IgD-negative memory B cell (primary cell): Measurements from ENCODE around the gene TPP2. TPM values are rescaled to one million over a fixed set of nuclear protein-coding genes. Genes with fewer than 3 reads are reported as not detected.
A peak's percentile ranks its signal among the peaks of the same experiment; 100 is the strongest.

ENCODE experiments used
- H3K27ac Mint-ChIP-seq, 3 donors: one replicate each; pipeline ENCODE4 v1.8.0; 2020 to 2022; ENCODE audit warnings: mild to moderate bottlenecking in 3 of 3, mixed read lengths in 3 of 3, moderate library complexity in 1 of 3
- H3K27me3 Mint-ChIP-seq: one replicate; pipeline ENCODE4 v1.8.0; 2021; ENCODE audit warnings: mixed read lengths
- H3K36me3 Mint-ChIP-seq: one replicate; pipeline ENCODE4 v1.8.0; 2020; ENCODE audit warnings: mild to moderate bottlenecking, mixed read lengths
- H3K4me1 Mint-ChIP-seq, 3 donors: one replicate each; pipeline ENCODE4 v1.8.0; 2020 to 2022; ENCODE audit warnings: mixed read lengths in 3 of 3, mild to moderate bottlenecking in 1 of 3
- H3K4me3 Mint-ChIP-seq, 4 donors: one replicate each; pipeline ENCODE4 v1.8.0; 2020 to 2022; ENCODE audit warnings: mild to moderate bottlenecking in 4 of 4, mixed read lengths in 4 of 4, moderate library complexity in 3 of 4
- H3K9me3 Mint-ChIP-seq, 3 donors: one replicate each; pipeline ENCODE4 v1.8.0; 2020 to 2021; ENCODE audit warnings: mixed read lengths in 3 of 3, mild to moderate bottlenecking in 1 of 3
- polyA plus RNA-seq: library from polyadenylated mRNA; unstranded; fragments of 300-500 nt; fragmentation: Illumina TruSeq; gene quantifications from one replicate; pipeline ENCODE4 v1.2.3, GENCODE V29; 2021

The TPP2 gene
- polyA plus RNA-seq, 1 donor from 2014 or later, result 21.4 TPM

DNA sequence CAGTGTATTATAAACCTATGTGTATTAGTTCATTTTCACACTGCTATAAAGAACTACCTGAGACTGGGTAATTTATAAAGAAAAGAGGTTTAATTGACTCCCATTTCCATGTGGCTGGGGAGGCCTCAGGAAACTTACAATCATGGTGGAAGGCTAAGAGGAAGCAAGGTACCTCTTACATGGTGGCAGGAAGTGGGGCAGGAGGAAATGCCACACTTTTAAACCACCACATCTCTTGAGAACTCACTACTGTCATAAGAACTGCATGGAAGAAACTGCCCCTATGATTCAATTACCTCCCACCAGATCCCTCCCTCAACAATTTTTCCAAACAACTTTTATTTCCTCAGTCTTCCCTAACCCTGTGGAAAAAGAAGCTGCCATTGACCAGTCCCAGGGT is 14.5 kb upstream of the TPP2 start:
- no peaks in the 10 kb centered on the region for H3K36me3 Mint-ChIP-seq
- peaks cover 3 to 9% (median 8%) of the 10 kb centered on the region in 3 donors for H3K4me1 Mint-ChIP-seq
- no peaks in the 10 kb centered on the region for H3K27me3 Mint-ChIP-seq
- no peaks in the 10 kb centered on the region for H3K9me3 Mint-ChIP-seq
- H3K27ac Mint-ChIP-seq, result no peak overlapping the region
- no peak overlapping the region for H3K4me3 Mint-ChIP-seq

DNA sequence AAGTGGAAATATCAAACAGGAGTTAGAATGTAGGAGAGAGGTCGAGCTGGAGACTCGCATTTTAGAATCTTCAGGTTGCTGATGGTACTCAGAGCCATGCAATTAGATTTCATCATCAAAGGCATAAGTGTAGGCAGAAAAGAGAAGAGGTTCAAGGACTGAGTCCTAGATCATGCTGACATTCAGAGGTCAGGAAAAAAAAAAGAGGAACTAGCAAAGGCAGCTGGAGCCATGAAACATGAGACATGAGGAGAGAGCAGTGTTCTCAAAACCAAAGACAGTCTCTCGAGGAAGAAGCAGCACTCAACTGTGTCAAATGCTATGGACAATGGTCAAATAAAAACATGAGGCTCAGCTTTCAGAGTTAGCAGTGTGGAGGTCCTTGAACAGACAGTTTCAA is 12.4 kb upstream of the TPP2 start:
- Mint-ChIP-seq H3K36me3 (no peaks in the 10 kb centered on the region), H3K9me3 (no peaks in the 10 kb centered on the region), H3K4me3 (no peak overlapping the region), H3K27me3 (no peaks in the 10 kb centered on the region), H3K27ac (no peak overlapping the region), H3K4me1 (peaks cover 3 to 9% (median 8%) of the 10 kb centered on the region in 3 donors)

DNA sequence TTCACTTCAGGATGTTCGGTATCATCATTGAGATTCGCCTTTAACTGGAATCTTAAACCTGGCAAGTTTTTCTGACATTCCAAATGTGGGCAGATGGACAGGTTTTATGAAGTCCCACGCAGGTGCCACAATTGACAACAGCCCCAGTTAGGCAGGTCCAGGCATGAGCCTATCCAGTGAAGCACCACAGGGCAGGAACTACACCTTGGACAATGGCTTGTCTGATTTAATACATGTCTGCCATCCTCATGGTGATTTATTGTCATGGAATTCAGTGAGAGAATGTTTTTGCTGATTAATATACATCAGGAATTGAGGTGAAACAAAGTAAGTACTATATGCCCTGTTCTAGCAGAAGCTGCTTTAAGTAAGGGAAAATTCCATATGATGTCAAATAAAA is 10.2 kb upstream of the TPP2 start:
- H3K9me3 Mint-ChIP-seq, result no peaks in the 10 kb centered on the region
- no peaks in the 10 kb centered on the region for H3K27me3 Mint-ChIP-seq
- no peak overlapping the region for H3K4me3 Mint-ChIP-seq
- no peak overlapping the region for H3K27ac Mint-ChIP-seq
- H3K36me3 Mint-ChIP-seq, result no peaks in the 10 kb centered on the region
- H3K4me1 Mint-ChIP-seq, result peaks cover 2 to 11% (median 8%) of the 10 kb centered on the region in 3 donors

DNA sequence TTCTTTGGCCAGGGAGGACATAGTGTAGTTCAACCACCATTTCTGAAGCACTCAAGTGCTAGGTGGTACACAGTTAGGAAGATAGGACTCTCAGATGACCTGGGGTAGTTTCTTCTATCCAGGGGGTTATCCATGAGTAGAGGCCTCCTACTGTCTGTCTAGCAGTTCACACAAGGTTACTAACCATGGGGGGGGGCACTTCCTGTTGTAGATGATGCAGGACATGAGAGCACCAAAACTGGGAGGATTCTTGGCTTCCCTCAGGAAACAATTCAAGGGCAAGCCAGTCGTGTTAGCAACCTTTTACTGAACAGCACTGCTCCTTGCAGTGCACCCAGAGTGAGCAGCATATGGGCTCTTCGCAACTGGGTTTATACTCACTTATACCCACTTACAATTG is 8.9 kb upstream of the TPP2 start:
- Mint-ChIP-seq H3K4me1 (peaks cover 9 to 16% (median 13%) of the 10 kb centered on the region in 3 donors), H3K27me3 (no peaks in the 10 kb centered on the region), H3K36me3 (no peaks in the 10 kb centered on the region), H3K9me3 (no peaks in the 10 kb centered on the region), H3K27ac (no peak overlapping the region), H3K4me3 (no peak overlapping the region)

DNA sequence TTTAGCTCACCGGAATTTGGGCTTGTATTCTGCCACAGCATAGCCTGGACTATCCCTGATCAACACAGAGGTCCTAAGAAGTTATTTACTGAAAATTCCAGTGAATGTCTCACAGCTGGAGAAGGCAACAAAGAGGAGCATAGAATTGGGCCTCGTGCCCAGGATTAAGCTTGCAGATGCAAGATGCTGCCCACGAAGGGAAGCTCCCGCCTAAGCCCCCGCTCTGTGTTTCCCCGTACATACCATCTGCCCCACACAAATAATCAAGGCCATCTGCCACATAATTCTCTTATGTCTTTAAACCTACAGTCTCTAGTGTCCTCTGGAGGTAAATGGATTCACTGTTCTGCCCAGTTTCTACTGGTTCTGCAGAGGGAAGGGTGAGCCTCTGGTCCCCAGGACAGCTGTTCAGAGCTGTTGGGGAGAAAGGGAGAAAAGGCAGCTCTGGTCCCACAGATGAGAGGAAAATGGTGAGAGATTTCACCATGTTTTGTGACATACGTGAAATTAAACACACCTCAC is 7.4 kb upstream of the TPP2 start:
- Mint-ChIP-seq H3K9me3 (no peaks in the 10 kb centered on the region), H3K4me3 (no peak overlapping the region), H3K4me1 (peaks cover 7 to 19% (median 10%) of the 10 kb centered on the region in 3 donors), H3K36me3 (no peaks in the 10 kb centered on the region), H3K27me3 (no peaks in the 10 kb centered on the region), H3K27ac (no peak overlapping the region)

DNA sequence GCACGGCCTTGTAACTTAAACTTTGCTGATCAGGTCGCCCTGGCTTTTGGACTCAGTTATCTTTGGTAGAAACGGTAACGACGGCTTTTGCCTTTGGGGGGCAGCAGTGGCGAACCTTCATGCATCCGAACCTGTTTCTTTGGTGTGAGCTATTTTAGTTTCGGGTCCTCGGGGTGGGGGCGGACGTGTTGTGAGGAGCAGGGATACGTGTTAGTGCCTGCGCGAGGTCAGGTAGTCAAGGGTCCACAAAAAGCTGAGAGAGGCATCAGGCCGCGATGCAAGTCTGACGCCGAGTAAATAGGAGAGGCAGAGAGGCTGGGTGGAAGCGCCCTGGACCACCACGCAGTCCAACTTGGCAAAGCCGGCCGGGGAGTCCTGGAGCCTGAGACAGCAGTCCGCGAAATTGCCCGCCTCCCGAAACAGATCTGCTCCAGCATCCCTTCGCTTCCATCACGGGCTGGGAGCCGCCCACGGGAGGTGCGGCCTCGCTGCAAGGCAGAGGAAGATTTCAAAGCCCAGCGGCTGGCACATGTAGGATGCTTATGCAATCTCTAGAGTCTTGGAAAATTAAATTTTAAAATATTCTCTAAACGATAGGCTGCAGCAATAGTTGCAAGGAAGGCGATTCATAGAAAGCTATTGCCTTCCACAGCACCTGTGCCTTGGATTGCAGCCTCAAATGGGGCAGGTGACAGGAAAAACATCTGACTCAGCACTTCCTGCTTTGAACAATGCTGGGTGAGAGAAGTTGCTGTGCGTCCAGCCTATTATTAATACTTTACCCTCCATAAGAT is 4.6 kb upstream of the TPP2 start:
- Mint-ChIP-seq H3K9me3 (no peaks in the 10 kb centered on the region), H3K27me3 (no peaks in the 10 kb centered on the region), H3K4me1 (peaks cover 17 to 25% (median 19%) of the 10 kb centered on the region in 3 donors), H3K27ac (peak overlapping the region; percentile 74 to 92 (median 92)), H3K36me3 (no peaks in the 10 kb centered on the region), H3K4me3 (peak overlapping the region; percentile 89 to 100 (median 98))

DNA sequence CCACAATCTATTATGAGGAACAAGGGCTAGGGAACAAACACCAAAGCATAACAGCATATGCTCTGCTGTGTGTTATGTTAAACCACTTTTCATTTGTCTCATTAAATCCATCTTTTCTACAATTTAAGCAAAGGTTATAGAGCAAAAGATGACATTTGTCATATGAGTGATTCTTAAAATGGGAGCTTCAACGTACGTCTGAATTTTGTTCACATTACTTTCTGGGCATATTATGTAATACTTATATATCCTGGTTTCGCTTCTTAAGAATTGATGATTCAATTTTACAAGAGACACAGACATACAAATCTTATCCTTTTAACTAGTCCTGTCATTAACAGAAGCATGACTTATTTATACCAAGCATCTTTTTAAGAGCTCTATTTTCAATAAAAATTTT is 3.3 kb upstream of the TPP2 start:
- Mint-ChIP-seq H3K36me3 (no peaks in the 10 kb centered on the region), H3K9me3 (no peaks in the 10 kb centered on the region), H3K4me3 (peak overlapping the region in 3 of 4 donors; percentile 68 to 89 (median 81)), H3K27me3 (no peaks in the 10 kb centered on the region), H3K27ac (peak overlapping the region in 2 of 3 donors; percentile 31 to 57), H3K4me1 (peaks cover 25 to 34% (median 27%) of the 10 kb centered on the region in 3 donors)

DNA sequence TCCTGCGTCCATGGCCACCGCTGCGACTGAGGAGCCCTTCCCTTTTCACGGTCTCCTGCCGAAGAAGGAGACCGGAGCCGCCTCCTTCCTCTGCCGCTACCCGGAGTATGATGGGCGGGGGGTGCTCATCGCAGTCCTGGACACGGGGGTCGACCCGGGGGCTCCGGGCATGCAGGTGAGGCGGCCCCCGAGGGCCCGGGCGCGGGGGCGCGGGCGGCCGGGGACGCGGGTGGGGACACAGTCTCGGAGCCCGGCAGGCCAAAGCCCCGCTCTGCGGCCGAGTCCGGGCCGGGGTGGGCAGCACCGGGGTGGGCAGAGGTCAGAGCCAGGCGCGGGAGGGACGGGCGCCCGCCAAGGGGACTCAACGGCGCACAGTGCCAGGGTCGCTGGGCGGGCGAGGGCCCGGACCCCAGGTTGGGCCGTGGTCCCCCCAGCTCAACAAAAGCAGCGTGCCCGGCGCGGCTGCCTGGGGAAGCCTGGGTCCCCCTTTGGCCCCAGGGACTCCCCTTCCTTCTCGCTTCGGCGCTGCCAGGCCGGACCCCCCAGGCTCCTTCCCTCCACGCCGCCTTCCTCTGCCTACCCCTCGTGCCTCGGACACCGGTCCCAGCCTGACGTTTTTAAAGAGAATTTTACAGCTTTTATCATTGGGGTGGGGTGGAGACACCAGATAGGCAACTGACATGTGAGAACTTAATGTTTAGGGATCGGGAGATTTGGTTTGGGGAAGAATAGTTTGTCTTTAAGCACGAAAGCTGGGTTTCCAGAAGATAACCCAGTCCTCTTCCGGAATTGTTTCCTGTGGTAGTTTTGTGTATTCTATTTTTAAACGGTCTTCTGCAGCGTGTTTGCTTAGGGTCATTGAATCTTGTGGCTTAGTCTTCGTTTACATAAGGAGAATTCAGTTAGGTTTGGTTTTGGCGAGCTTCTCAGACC is 509 bp downstream of the TPP2 start:
- peak overlapping the region; percentile 100 for H3K27ac Mint-ChIP-seq
- H3K4me1 Mint-ChIP-seq, result peaks cover 36 to 57% (median 48%) of the 10 kb centered on the region in 3 donors
- H3K27me3 Mint-ChIP-seq, result no peaks in the 10 kb centered on the region
- H3K4me3 Mint-ChIP-seq, result peak overlapping the region; percentile 99 to 100 (median 99)
- H3K9me3 Mint-ChIP-seq, result no peaks in the 10 kb centered on the region
- peaks cover 2% of the 10 kb centered on the region for H3K36me3 Mint-ChIP-seq

DNA sequence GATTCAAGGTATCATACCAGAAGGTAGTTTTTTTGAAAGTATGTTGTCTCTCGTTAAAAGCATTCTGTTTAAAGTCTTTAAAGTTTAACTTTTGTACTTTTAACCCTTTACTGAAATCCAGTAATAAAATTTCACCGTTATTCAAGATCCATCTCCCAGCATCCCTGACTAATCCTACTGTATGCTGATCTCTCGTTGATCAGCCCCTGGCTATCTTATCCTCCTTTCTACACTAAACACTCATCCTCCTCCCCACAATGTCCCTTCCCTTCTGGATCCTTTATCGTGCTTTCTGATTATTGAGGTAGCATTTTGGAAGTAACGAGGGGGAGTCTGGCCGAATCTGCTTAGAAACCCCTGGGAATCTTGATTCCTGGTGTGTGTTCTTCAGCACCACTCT is 1.3 kb downstream of the TPP2 start:
- Mint-ChIP-seq H3K4me1 (peaks cover 37 to 59% (median 50%) of the 10 kb centered on the region in 3 donors), H3K4me3 (peak overlapping the region; percentile 88 to 96 (median 94)), H3K9me3 (no peaks in the 10 kb centered on the region), H3K27me3 (no peaks in the 10 kb centered on the region), H3K27ac (peak overlapping the region; percentile 79 to 95 (median 85)), H3K36me3 (peaks cover 2% of the 10 kb centered on the region)

DNA sequence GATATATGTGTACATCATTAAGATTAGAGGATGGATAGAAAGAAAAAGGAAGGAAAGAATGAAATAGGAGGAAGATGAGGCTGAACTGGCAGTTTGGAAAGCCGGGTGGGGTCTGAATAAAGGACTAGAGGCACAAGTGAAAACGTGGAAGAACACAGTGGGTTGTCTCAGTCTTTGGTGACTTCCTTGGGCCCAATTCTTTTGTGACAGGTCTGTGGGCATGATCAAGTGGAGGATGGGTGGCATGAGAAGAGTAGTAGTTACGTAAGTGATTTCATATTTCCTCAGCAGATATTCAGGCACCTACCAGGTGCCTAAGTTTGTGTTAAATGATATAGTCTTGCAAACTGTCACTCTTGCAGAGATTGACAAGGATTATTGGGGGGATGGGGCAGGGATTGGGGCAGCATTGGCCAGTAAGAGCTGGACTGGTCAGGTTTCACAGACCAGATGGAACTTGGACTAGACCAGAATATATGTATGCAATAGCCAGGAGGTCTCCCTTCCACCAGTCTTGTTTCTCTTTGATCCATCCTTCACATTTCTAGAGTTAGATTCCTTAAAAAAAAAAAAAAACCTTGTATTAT is 2.7 kb downstream of the TPP2 start:
- peak overlapping the region in 1 of 3 donors; percentile 47 for H3K27ac Mint-ChIP-seq
- peaks cover 2% of the 10 kb centered on the region for H3K36me3 Mint-ChIP-seq
- H3K4me1 Mint-ChIP-seq, result peaks cover 49 to 60% (median 57%) of the 10 kb centered on the region in 3 donors

DNA sequence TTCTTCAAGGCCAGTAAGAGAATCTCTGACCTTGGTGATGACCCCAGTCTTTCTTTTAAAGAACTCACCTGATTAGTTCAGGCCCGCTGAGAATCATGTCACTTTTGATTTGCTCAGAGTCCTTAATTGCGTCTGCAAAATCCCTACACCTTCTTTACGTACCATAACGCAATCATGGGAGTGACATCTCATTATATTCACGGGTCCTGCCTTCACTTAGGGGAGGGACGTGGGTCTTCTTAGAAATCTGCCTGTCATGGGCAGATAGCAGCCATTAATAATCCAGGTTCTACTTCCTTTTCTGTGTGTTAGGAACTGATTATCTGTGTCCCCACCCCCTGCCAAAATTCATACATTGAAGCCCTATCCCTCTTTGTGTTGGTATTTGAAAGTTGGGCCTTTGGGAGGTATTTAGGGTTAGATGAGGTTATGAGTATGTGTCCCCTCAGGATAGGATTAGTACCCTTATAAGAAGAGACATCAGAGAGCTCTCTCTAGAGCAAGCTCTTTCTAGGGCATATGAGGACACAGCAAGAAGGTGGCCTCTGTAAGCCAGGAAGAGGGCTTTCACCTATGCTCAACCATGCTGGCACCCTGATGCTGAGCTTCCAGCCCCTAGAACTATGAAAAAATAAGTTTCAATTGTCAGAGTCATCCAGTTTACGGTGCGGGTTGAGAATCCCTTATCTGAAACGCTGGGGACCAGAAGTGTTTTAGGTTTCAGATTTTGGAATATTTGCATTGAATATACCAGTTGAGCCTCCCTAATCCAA is 9.9 kb downstream of the TPP2 start:
- H3K27me3 Mint-ChIP-seq, result no peaks in the 10 kb centered on the region
- no peak overlapping the region for H3K27ac Mint-ChIP-seq
- no peak overlapping the region for H3K4me3 Mint-ChIP-seq
- no peaks in the 10 kb centered on the region for H3K9me3 Mint-ChIP-seq
- H3K4me1 Mint-ChIP-seq, result peaks cover 16 to 28% (median 28%) of the 10 kb centered on the region in 3 donors
- peaks cover 5% of the 10 kb centered on the region for H3K36me3 Mint-ChIP-seq

More for the DNA sequence above, 2.7 kb downstream of the TPP2 start:
- Mint-ChIP-seq H3K9me3 (no peaks in the 10 kb centered on the region), H3K27me3 (no peaks in the 10 kb centered on the region), H3K4me3 (peak overlapping the region; percentile 27 to 61 (median 44))

DNA sequence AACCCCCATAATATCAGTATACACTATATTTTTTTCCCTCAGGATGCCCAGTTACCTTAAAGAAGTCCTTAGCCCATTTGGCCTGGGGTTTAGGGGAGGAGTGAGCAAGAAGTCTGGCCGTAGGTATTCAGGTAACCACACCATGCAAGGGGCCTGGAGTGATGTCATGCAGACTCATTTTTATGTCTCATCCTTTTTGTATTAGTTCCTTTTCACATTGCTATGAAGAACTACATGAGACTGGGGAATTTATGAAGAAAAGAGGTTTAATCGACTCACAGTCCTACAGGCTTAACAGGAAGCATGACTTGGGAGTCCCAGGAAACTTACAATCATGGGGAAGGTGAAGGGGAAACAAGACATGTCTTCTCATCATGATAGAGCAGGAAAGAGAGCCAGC is 12.2 kb downstream of the TPP2 start:
- no peaks in the 10 kb centered on the region for H3K9me3 Mint-ChIP-seq

DNA sequence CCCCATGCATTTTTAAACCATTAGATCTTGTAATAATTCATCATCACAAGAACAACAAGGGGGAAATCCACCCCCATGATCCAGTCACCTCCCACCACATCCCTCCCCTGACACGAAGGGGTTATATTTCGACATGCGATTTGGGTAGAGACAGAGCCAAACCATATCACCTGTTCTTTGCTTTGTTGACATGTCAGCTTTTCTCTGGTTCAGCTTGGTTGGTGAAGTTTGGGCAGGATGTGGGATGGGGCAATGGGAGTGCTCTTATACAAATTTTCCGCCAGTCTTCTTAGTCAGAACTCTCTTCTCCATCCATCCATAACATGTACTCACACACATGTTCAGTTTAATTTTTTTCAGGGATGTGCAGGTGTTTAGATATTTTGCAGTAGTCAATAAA is 12.9 kb downstream of the TPP2 start:
- peak overlapping the region in 2 of 3 donors; percentile 13 to 80 for H3K27ac Mint-ChIP-seq
- H3K9me3 Mint-ChIP-seq, result no peaks in the 10 kb centered on the region
- H3K4me3 Mint-ChIP-seq, result no peak overlapping the region
- H3K4me1 Mint-ChIP-seq, result peaks cover 9 to 23% (median 20%) of the 10 kb centered on the region in 3 donors
- peaks cover 5% of the 10 kb centered on the region for H3K36me3 Mint-ChIP-seq
- no peaks in the 10 kb centered on the region for H3K27me3 Mint-ChIP-seq

More for the DNA sequence above, 12.2 kb downstream of the TPP2 start:
- Mint-ChIP-seq H3K4me3 (no peak overlapping the region), H3K27me3 (no peaks in the 10 kb centered on the region), H3K4me1 (peaks cover 12 to 28% (median 20%) of the 10 kb centered on the region in 3 donors), H3K27ac (no peak overlapping the region), H3K36me3 (peaks cover 5% of the 10 kb centered on the region)

DNA sequence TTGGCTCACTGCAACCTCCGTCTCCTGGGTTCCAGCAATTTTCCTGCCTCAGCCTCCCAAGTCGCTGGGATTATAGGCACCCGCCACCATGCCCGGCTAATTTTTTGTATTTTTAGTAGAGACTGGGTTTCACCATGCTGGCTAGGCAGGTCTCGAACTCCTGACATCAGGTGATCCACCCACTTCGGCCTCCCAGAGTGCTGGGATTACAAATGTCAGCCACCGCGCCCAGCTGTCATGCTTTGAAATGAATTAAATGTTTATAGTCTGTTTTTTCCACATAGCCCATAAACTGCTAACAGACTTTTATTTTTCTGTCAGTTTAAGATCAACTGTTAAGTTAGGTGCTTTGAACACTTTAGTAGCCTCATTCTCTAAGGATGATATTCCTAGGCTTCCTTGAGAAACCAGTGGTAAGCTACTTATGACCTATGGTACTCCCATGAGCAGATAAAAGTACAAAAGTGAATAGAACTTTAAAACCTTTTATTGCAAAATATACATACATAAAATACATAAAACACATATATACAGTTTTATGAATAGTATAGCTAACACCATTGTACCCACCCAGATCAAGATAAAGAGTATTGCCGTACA is 13.6 kb downstream of the TPP2 start:
- Mint-ChIP-seq H3K9me3 (no peaks in the 10 kb centered on the region), H3K27ac (no peak overlapping the region), H3K4me3 (peak overlapping the region in 1 of 4 donors; percentile 28), H3K27me3 (no peaks in the 10 kb centered on the region), H3K36me3 (peaks cover 5% of the 10 kb centered on the region), H3K4me1 (peaks cover 9 to 23% (median 20%) of the 10 kb centered on the region in 3 donors)
